Raji (cell line): ENCODE data around the gene NEU1.
A peak's percentile ranks its signal among the peaks of the same experiment; 100 is the strongest.

Experiments used
- POLR2A ChIP-seq: IDR thresholded peaks from 2 replicates; pipeline ENCODE4 v1.6.1; 2011; ENCODE audit warnings: low read depth, low read length, control low read depth; ENCODE audit not compliant: insufficient read depth

Gene NEU1

DNA sequence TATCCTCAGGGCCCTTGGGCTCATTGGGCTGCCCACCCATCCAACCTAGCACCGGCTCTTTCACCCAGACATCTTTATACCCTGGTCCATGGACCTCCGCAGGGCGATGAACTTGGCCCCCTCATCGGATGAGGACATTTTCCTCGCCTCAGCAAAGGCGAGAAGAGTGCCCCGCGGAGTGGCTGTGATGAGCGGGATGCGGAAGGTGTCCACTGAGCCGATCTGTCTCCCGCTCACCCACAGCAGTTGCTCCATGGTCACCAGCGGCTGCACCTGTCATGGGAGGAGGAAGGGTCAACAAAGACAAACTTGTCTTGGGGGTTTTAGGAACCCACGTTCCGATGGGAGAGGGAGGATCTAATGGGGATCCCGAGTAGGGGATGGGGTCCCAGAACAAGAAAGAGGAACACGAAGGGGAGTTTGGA is 690 bp downstream of the NEU1 start:
- TF ChIP-seq POLR2A, result no peak

DNA sequence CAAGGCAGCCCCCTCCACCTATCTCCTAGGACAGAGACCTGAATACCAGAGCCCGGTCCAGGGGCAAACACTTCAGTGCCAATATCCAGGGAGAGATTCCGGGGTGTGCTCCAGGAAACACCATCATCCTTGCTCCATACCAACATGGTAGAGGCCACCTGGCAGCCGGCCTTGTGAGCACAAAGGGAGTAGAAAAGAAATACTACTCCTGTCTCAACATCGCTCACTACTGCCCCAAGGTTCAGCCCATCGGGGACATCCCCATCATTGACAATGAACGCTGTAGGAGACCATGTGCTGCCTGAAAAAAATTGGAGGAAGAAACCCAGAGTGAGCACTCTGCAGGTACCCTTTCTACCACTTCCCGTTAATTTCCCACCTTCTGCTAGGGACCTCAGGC is 1.5 kb downstream of the NEU1 start:
- TF ChIP-seq POLR2A, result no peak

DNA sequence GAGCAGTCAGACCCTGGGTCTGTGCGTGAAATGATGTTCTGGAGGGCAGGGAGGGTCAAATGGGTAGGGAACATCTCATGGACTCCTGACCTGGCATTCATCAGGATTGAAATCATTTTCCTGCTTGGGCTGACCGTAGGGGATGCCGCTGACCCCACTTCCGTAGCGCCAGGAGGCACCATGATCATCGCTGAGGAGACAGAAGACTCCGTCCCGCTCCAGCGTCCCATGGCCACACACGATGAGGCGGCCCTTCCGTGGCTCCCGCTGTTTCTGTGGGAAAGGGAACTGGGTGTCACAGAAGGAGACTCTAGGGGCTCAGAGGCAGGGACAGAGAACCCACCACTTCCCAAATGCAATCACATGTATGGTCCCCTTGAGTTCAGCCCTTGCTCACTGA is 2.3 kb downstream of the NEU1 start:
- no peak for TF ChIP-seq POLR2A

DNA sequence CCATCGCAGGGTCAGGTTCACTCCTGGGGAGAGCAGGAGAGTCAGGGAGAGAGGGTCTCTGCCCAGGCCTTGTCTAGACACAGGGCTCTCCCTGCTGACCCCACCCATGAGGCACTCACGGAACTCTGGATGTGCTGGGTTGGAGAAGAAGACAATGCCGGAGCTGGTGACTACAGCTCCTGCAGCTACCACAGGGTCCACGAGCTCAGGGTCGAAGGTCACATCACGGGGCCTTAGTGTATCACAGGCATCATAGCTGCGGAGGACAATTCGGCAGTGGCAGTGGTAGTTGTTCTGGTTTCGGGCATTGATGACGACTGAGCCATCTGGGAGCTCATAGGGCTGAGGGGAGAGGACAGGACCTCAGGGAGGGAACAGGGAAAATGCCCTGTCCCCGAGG is 2.7 kb downstream of the NEU1 start:
- no peak for TF ChIP-seq POLR2A

DNA sequence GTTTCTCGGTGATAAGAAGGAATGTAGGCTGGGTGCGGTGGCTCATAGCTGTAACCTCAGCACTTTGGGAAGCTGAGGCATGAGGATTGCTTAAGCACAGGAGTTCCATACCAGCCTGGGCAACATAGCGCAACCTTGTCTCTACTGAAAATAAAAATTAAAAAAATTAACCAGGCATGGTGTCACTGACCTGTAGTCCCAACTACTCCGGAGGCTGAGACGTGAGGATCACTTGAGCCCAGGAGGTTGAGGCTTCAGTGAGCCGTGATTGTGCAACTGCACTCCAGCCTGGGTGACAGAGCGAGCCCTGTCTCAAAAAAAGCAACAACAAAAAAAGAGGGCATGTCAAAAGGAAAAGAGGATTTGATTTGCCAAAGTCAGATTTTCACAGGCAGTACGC is 3.9 kb downstream of the NEU1 start:
- no peak for TF ChIP-seq POLR2A

DNA sequence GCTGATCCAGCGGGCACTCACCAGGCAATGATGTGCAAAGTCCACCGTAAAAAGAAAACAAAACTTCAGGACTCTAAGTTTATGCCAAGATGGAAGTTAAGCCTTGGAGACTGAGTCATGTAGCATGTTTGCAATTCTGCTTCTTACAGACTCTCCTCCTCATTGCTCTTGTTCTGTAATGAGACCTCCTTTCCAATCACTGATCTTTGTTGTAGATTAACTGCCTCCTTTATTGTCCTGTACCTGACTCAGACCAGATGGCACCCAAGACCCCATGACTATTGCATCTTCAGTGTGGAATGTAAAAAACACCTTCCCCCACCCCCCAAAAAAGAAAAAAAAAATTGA is 11.2 kb downstream of the NEU1 start:
- TF ChIP-seq POLR2A, result no peak

DNA sequence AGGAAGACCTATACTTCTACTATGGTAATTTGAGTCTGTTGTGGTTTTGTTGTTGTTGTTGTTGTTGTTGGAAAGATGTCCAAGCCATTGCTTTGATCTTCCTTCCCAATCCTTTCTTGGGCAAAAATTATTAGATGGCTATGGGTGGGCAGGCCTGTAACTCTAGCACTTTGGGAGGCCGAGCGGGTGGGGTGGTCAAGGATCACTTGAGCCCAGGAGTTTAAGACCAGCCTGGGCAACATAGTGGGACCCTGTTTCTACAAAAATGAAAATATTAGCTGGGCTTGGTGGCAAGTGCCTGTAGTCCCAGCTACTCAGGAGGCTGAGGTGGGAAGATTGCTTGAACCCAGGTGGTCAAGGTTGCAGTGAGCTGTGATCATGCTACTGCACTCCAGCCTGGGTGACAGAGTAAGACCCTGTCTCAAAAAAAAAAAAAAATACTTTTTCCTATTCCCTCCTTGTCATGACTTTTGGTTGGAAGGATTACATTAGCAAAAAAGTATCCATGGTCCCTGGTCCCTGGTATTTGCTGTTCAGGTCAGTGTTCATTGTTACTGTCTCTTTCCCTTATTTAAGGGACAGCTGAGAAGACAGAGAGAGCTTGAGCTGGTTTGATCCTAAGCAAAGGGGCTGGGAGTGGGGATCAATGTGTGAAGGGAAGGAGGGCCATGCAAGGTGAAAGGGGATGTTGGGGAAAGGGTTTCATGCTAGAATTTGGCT is 11.7 kb downstream of the NEU1 start:
- no peak for TF ChIP-seq POLR2A

DNA sequence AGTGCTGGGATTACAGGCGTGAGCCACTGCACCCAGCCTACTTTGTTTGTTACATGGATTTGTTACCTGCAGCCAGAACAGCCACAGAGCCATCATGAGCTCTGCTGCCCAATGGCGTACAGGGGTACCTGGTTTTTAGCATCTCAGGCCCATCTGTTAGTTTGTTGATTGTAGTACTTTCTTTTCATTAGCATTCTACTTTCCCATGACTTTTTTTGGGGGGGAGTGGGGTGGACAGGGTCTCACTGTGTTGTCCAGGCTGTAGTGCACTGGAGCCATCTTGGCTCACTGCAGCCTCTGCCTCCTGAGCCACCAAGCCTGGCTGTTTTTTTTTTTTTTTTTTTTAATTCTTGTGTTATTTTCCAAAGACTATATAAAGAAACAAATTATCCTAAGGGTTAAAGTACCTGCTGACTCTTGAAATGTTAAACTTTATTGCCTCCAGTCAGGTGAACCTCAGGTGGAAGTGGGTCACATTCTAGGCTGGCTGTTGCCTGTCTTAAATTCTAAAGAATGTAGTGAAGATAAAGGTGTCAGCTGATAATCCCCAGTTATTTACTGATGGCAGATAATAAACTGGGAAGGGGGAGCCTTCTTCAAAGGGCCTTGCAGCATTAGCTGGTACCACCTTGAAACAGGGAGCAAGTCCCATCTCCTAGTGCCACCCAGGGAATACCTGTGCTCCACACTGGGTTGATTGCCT is 15.2 kb downstream of the NEU1 start:
- TF ChIP-seq POLR2A, result no peak

DNA sequence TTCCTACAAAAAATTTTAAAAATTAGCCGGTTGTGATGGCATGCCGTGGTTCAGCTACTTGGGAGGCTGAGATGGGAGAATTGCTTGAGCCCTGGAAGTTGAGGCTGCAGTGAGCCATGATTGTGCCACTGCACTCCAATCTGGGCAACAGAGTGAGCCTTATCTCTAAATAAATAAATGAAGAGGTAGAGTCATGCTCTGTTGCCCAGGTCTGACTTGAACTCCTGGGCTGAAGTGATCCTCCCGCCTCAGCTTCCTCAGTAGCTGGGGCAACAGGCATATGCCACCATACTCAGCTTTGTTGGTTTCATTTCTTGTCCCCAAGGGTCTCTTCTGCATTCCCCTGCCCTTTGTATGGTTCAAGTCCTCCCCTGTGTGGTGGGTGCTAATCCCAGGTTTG is 18.1 kb downstream of the NEU1 start:
- TF ChIP-seq POLR2A, result no peak

DNA sequence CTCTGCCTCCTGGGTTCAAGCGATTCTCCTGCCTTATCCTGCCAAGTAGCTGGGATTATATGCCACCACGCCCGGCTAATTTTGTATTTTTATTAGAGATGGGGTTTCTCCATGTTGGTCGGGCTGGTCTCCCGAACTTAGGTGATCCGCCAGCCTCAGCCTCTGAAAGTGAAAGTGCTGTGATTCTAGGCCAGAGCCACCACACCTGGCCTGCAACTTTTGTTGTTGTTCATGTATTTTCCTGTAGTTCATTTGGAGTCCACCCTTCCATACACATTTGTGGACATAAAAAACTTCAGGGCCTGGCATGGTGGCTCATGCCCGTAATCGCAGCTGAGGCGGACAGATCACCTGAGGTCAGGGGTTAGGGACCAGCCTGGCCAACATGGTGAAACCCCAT is 20.6 kb downstream of the NEU1 start:
- no peak; the same call in 1 of the 2 replicates for TF ChIP-seq POLR2A

DNA sequence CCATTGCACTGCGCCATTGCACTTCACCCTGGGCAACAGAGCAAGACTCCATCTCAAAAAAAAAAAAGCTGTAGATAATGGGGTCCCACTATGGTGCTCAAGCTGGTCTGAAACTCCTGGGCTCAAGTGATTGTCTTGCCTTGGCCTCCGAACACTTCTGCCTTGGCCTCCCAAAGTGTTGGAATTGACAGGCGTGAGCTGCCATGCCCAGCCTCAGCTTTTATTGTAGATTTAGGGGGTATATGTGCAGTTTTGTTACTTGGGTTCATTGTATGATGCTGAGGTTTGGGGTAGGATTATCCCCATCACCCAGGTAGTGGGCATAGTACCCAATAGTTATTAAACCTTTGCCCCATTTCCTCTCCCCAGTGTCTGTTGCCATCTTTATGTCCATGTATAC is 23.7 kb downstream of the NEU1 start:
- no peak for TF ChIP-seq POLR2A

DNA sequence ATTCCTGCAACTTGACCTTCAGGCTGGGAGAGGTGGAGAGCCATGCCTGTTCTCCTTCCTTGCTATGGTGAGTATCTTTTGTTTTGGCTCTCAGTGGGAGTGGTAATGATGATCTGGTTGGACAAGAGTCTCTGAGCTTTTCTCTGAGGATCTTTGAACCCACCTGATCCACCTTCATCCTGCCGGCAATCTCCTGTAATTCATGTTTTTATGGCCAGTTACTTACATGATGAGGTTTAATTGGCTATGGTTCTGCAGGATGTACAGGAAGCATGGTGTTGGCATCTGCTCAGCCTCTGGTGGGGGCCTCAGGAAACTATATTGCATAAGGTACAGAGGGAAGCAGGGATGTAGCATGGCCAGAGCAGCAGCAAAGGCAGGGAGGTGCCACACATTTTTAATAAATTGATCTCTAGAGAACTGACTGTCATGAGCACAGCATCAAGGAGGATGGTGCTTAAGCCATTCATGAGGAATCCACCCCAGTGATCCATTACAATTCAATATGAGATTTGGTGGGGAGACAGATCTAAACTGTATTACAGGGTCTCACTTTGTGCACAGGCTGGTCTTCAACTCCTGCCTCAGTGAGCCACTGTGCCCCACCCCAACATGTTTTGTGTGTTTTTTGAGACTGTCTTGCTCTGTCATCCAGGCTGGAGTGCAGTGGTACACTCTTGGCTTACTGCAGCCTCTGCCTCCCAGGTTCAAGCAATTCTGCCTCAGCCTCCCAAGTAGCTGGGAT is 25.1 kb downstream of the NEU1 start:
- no peak for TF ChIP-seq POLR2A

DNA sequence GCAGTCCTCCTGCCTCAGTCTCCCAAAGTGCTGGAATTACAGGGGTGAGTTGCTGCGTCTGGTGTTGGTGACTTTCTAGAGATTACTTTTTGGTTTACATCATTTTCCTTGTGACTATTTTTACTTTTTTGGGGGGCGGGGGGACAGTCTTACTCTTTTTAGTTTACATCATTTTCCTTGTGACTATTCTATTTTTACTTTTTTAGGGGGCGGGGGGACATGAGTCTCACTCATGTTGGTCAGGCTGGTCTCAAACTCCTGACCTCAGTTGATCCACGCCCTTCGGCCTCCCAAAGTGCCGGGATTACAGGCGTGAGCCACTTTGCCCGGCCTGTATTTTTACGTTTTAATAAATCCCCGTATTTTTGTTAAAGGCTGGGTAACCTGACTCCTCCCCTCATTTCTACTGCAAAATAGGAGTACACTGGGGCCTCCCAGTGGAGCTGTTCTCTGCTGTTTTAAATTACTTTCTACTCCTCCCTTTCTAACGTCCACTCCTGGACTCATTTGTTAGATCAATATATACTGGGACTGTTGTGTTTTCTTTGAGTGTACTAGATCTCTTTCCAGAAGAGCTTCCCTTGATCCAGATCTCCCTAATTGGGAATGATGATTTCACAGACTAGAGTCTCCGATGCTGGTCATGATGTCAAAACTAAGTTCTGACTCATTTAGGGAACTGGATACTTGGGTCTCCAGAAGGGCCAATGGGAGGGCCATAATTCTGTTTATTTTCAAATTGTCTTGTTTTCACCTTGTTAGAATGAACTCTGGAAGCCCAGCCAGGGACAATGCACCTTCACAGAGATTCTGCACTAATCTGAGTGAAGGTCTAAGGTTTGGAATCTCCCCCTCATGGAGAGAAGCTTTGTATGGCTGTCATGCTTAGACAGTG is 25.9 kb downstream of the NEU1 start:
- no peak for TF ChIP-seq POLR2A

DNA sequence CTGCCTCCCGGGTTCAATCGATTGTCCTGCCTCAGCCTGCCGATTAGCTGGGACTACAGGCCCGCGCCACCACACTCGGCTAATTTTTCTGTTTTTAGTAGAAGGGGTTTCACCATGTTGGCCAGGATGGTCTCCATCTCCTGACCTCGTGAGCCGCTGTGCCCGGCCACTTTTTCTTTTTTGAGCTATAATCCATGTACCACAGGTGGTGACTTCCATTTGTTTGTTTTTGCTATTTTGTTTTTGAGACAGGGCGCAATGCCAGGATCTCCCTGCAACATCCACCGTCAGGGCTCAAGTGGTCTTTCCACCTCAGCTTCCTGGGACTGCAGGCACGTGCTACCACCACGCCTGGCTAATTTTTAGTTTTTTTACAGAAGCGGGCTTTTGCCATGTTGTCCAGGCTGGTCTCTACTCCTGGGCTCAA is 26.6 kb downstream of the NEU1 start:
- TF ChIP-seq POLR2A, result peak; percentile 26; the same call in 1 of the 2 replicates

DNA sequence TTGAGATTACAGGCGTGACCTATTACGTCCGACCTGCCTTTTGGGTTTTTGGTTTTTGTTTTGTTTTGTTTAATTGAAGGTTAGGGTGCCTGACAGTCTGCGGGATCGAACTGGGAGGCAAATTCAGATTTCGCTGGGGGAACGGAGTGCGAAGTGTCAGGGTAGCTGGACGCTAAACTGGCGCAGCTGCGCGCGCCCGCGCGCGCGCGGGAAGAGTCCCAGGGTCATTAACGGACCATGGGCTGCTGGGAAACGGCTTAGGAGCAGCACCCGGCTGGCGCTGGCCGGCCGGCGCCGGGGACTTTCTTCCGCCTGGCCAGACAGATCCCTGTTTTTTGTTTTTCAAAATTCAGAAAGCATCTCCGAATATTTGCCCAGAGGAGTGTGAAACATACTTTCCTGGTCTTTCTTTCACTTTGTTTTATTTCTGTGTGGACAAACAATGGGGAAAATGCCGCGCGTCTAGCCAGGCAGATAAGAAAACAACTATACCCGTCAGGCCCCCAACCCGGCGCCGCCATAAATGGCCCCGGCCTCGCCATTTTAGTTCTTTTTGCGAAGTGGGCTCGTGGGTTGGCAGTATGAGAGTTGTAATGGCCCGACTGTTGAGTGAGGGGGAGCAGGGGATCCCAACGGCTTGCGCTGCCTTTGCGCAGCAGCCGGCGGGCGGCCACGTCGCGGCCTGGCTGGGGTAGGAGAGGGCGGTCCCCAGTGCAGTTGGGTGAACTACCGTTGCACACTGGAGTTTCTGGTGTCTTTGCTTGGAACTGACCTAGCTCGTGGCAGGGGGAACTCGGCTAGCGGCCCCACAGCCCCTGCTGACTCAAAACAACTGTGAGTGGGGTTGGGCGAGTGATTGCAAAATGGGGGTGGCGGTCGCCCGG is 28.0 kb downstream of the NEU1 start:
- peak; percentile 90 for TF ChIP-seq POLR2A
